DOHH2 (cell line): Measurements from ENCODE around the gene TMPRSS11E.
"Not testable (repeated sequence)": the region's sequence is repeated elsewhere in the genome, so short reads cannot be mapped to it uniquely, and the experiment has no call there.

Experiments
- EZH2phosphoT487 ChIP-seq: fragments of 200-600 bp; sonication (generic); IDR thresholded peaks from 2 replicates; pipeline ENCODE4 v1.6.1; 2017; ENCODE audit warnings: borderline replicate concordance, mild to moderate bottlenecking, antibody characterized with exemption, low read length, moderate library complexity, mixed read lengths
- TF ChIP-seq, protein P1 (sequence below): fragments of 200-600 bp; sonication (generic); IDR thresholded peaks from one replicate; pipeline ENCODE4 v1.5.1; 2014; ENCODE audit warnings: antibody characterized with exemption, mild to moderate bottlenecking, low read depth, low read length; ENCODE audit not compliant: poor library complexity, severe bottlenecking

DNA sequence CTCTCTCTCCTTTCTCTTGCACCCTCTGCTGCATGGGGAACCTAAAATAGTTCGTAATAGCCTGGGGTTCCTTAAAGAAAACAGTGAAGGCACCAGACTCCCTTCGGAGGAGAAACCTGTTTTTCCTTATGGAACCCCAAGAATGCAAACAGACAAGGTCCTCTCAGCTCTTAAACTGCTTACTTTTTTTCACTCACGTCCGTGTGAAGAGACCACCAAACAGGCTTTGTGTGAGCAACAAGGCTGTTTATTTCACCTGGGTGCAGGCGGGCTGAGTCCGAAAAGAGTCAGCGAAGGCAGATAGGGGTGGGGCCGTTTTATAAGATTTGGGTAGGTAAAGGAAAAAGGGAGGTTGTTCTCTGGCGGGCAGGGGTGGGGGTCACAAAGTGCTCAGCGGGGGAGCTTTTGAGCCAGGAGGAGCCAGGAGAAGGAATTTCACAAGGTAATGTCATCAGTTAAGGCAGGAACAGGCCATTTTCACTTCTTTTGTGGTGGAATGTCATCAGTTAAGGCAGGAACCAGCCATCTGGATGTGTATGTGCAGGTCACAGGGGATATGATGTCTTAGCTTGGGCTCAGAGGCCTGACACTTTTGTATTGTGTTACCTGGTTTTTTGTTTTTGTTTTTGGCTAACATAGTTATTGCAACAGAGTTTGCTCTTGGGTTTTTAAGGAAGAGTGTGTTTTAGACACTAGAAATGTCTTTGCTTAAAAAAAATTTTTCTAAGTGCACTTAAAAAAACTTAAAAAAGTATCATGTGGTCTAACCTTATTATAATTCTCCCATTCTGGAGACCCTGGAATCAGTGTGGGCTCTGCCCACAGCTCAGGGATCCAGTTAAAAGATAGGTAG is 40.0 kb upstream of the TMPRSS11E start:
- TF ChIP-seq, protein P1, sequence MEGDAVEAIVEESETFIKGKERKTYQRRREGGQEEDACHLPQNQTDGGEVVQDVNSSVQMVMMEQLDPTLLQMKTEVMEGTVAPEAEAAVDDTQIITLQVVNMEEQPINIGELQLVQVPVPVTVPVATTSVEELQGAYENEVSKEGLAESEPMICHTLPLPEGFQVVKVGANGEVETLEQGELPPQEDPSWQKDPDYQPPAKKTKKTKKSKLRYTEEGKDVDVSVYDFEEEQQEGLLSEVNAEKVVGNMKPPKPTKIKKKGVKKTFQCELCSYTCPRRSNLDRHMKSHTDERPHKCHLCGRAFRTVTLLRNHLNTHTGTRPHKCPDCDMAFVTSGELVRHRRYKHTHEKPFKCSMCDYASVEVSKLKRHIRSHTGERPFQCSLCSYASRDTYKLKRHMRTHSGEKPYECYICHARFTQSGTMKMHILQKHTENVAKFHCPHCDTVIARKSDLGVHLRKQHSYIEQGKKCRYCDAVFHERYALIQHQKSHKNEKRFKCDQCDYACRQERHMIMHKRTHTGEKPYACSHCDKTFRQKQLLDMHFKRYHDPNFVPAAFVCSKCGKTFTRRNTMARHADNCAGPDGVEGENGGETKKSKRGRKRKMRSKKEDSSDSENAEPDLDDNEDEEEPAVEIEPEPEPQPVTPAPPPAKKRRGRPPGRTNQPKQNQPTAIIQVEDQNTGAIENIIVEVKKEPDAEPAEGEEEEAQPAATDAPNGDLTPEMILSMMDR, result not testable (repeated sequence)
- TF ChIP-seq EZH2phosphoT487, result not testable (repeated sequence)
